ENCODE results near the gene TCAP.
"Not testable (repeated sequence)": the region's sequence is repeated elsewhere in the genome, so short reads cannot be mapped to it uniquely, and the experiment has no call there.

Gene TCAP

DNA sequence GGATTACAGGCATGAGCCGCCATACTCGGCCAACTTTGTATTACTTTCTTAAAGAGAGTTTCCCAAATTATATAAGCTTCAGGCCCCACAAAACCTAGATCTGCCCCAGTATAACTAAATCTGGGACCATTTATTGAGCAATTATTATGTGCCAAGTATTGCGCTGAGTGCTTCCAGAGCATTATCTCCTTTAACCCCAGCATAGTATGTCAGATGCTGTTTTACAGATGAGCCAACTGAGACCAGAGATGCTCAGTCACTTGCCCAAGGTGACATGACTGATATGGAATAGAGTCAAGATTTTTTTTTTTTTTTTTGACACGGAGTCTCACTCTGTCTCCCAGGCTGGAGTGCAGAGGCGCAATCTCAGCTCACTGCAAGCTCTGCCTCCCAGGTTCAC is 32.8 kb downstream of the TCAP start:
- H3K27me3 ChIP-seq (ENCODE audit: control insufficient read depth, low read length), result peaks cover 19% of the 10 kb centered on the region
- H3K4me1 ChIP-seq (ENCODE audit: control insufficient read depth, low read length), result no peaks in the 10 kb centered on the region
- H3K9me3 ChIP-seq (ENCODE audit: control insufficient read depth, insufficient read depth, low read length), result no peaks in the 10 kb centered on the region
- H3K27ac ChIP-seq (ENCODE audit: low read depth, low read length), result no peak overlapping the region
- no peaks in the 10 kb centered on the region for H3K79me2 ChIP-seq (ENCODE audit: control insufficient read depth, low read length)
- no peaks in the 10 kb centered on the region for H3K36me3 ChIP-seq (ENCODE audit: control insufficient read depth, low read length)
- no peak for TF ChIP-seq EZH2phosphoT487 (IDR thresholded peaks at IDR 0.05; ENCODE audit: borderline replicate concordance, low read length)
- TF ChIP-seq CTCF (IDR thresholded peaks at IDR 0.05; ENCODE audit: low read depth, low read length, poor library complexity, severe bottlenecking), result no peak
- no peaks in the 10 kb centered on the region for H3K9me2 ChIP-seq (replicated peaks; ENCODE audit: control insufficient read depth, low read length)
- no peaks in the 10 kb centered on the region for H4K20me1 ChIP-seq (ENCODE audit: control insufficient read depth, insufficient read depth, low read depth, low read length)
- H3K4me2 ChIP-seq (ENCODE audit: low read length), result no peak overlapping the region
- no peak overlapping the region for H3K4me3 ChIP-seq (ENCODE audit: low read length)
- H3F3A ChIP-seq (ENCODE audit: control insufficient read depth, insufficient read depth), result 0 out of 2 replicates have a peak, but pooled peaks cover 2% of the 10 kb centered on the region

DNA sequence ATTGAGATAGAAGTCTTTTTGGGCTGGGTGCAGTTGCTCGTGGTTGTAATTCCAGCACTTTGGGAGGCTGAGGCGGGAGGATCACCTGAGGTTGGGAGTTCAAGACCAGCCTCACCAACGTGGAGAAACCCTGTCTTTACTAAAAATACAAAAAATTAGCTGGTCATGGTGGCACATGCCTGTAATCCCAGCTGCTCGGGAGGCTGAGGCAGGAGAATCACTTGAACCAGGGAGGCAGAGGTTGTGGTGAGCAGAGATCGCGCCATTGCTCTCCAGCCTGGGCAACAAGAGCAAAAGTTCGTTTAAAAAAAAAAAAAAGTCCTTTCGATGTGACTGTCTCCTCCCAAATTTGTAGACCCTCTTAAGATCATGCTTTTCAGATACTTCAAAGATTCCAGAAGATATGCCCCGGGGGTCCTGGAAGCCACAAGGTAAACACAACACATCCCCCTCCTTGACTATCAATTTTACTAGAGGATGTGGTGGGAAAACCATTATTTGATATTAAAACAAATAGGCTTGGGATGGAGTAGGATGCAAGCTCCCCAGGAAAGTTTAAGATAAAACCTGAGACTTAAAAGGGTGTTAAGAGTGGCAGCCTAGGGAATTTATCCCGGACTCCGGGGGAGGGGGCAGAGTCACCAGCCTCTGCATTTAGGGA is 34.1 kb downstream of the TCAP start:
- H4K20me1 ChIP-seq (ENCODE audit: control insufficient read depth, insufficient read depth, low read depth, low read length); H3K79me2 ChIP-seq (ENCODE audit: control insufficient read depth, low read length); H3K27ac ChIP-seq (ENCODE audit: low read depth, low read length); H3K36me3 ChIP-seq (ENCODE audit: control insufficient read depth, low read length); H3K4me2 ChIP-seq (ENCODE audit: low read length); H3K9me2 ChIP-seq (replicated peaks; ENCODE audit: control insufficient read depth, low read length); H3K4me1 ChIP-seq (ENCODE audit: control insufficient read depth, low read length); H3K4me3 ChIP-seq (ENCODE audit: low read length); H3K9me3 ChIP-seq (ENCODE audit: control insufficient read depth, insufficient read depth, low read length); H3F3A ChIP-seq (ENCODE audit: control insufficient read depth, insufficient read depth): not testable (repeated sequence)
- H3K27me3 ChIP-seq (ENCODE audit: control insufficient read depth, low read length), result peaks cover 19% of the 10 kb centered on the region

GRCh38 chr17:39699818-39700147 is 34.6 kb downstream of the TCAP start, which contains the start of gene ERBB2:
Gene ERBB2 (plus strand): TSS chr17:39700064. CDS start chr17:39700239, 175 bp downstream.
- TF ChIP-seq CTCF (IDR thresholded peaks at IDR 0.05; ENCODE audit: low read depth, low read length, poor library complexity, severe bottlenecking) (no peak), EZH2phosphoT487 (IDR thresholded peaks at IDR 0.05; ENCODE audit: borderline replicate concordance, low read length) (no peak)
- no peaks in the 10 kb centered on the region for H3K9me3 ChIP-seq (ENCODE audit: control insufficient read depth, insufficient read depth, low read length)
- peaks cover 19% of the 10 kb centered on the region for H3K27me3 ChIP-seq (ENCODE audit: control insufficient read depth, low read length)
- H3K4me1 ChIP-seq (ENCODE audit: control insufficient read depth, low read length), result peaks cover 4% of the 10 kb centered on the region; the same call in 1 of the 2 replicates
- H4K20me1 ChIP-seq (ENCODE audit: control insufficient read depth, insufficient read depth, low read depth, low read length), result no peaks in the 10 kb centered on the region
- no peak within 1 kb of the TSS for H3K4me3 ChIP-seq (ENCODE audit: low read length)
- no peaks in the 10 kb centered on the region for H3K36me3 ChIP-seq (ENCODE audit: control insufficient read depth, low read length)
- no peaks in the 10 kb centered on the region for H3K79me2 ChIP-seq (ENCODE audit: control insufficient read depth, low read length)
- no peaks in the 10 kb centered on the region for H3K9me2 ChIP-seq (replicated peaks; ENCODE audit: control insufficient read depth, low read length)
- H3F3A ChIP-seq (ENCODE audit: control insufficient read depth, insufficient read depth), result 0 out of 2 replicates have a peak, but pooled peaks cover 2% of the 10 kb centered on the region
- no peak within 1 kb of the TSS for H3K4me2 ChIP-seq (ENCODE audit: low read length)
- no peak within 1 kb of the TSS for H3K27ac ChIP-seq (ENCODE audit: low read depth, low read length)

- H4K20me1 ChIP-seq (ENCODE audit: control insufficient read depth, insufficient read depth, low read depth, low read length), result no peaks in the 10 kb centered on the region
- H3K27ac ChIP-seq (ENCODE audit: low read depth, low read length), result no peak overlapping the region
- TF ChIP-seq EZH2phosphoT487 (IDR thresholded peaks at IDR 0.05; ENCODE audit: borderline replicate concordance, low read length) (no peak), CTCF (IDR thresholded peaks at IDR 0.05; ENCODE audit: low read depth, low read length, poor library complexity, severe bottlenecking) (no peak)
- H3K4me2 ChIP-seq (ENCODE audit: low read length), result no peak overlapping the region
- H3K36me3 ChIP-seq (ENCODE audit: control insufficient read depth, low read length), result no peaks in the 10 kb centered on the region
- no peak overlapping the region for H3K4me3 ChIP-seq (ENCODE audit: low read length)
- H3F3A ChIP-seq (ENCODE audit: control insufficient read depth, insufficient read depth), result 0 out of 2 replicates have a peak, but pooled peaks cover 2% of the 10 kb centered on the region
- peaks cover 19% of the 10 kb centered on the region for H3K27me3 ChIP-seq (ENCODE audit: control insufficient read depth, low read length)
- H3K9me3 ChIP-seq (ENCODE audit: control insufficient read depth, insufficient read depth, low read length), result no peaks in the 10 kb centered on the region
- no peaks in the 10 kb centered on the region for H3K9me2 ChIP-seq (replicated peaks; ENCODE audit: control insufficient read depth, low read length)
- H3K79me2 ChIP-seq (ENCODE audit: control insufficient read depth, low read length), result no peaks in the 10 kb centered on the region
- peaks cover 4% of the 10 kb centered on the region; the same call in 1 of the 2 replicates for H3K4me1 ChIP-seq (ENCODE audit: control insufficient read depth, low read length)
Observed at GRCh38 chr17:39700148-39700987, 35.2 kb downstream of the TCAP start.

Measured in DOHH2 (cell line).